WERI-Rb-1 (cell line): ENCODE measurements around the gene CACNG5.

ENCODE experiments used
- DNase-seq: peaks from one replicate; pipeline ENCODE4 v3.0.0-alpha.2; 2020
- H3K27ac ChIP-seq: fragments of 250-450 bp; sonication (Bioruptor Pico); 2 replicates; pipeline ENCODE4 v1.5.1; 2020; ENCODE audit warnings: mild to moderate bottlenecking, moderate library complexity
- H3K27me3 ChIP-seq: fragments of 250-450 bp; sonication (Bioruptor Pico); 2 replicates; pipeline ENCODE4 v1.5.1; 2021; ENCODE audit warnings: mild to moderate bottlenecking, low read depth, moderate library complexity; ENCODE audit not compliant: insufficient read depth, severe bottlenecking
- H3K36me3 ChIP-seq: fragments of 250-450 bp; sonication (Bioruptor Pico); 2 replicates; pipeline ENCODE4 v1.5.1; 2020; ENCODE audit warnings: mild to moderate bottlenecking, moderate library complexity
- H3K4me3 ChIP-seq: 2 replicates; pipeline ENCODE4 v1.5.1; 2011; ENCODE audit warnings: low read depth, mild to moderate bottlenecking, control low read depth, low read length
- H3K9me3 ChIP-seq: fragments of 250-450 bp; sonication (Bioruptor Pico); 2 replicates; pipeline ENCODE4 v1.5.1; 2021; ENCODE audit warnings: mild to moderate bottlenecking, moderate library complexity; ENCODE audit not compliant: severe bottlenecking
- CTCF ChIP-seq: IDR thresholded peaks from 2 replicates; pipeline ENCODE4 v1.5.1; 2011; ENCODE audit warnings: low read depth, mild to moderate bottlenecking, control low read depth, inconsistent platforms, low read length

The CACNG5 gene

DNA sequence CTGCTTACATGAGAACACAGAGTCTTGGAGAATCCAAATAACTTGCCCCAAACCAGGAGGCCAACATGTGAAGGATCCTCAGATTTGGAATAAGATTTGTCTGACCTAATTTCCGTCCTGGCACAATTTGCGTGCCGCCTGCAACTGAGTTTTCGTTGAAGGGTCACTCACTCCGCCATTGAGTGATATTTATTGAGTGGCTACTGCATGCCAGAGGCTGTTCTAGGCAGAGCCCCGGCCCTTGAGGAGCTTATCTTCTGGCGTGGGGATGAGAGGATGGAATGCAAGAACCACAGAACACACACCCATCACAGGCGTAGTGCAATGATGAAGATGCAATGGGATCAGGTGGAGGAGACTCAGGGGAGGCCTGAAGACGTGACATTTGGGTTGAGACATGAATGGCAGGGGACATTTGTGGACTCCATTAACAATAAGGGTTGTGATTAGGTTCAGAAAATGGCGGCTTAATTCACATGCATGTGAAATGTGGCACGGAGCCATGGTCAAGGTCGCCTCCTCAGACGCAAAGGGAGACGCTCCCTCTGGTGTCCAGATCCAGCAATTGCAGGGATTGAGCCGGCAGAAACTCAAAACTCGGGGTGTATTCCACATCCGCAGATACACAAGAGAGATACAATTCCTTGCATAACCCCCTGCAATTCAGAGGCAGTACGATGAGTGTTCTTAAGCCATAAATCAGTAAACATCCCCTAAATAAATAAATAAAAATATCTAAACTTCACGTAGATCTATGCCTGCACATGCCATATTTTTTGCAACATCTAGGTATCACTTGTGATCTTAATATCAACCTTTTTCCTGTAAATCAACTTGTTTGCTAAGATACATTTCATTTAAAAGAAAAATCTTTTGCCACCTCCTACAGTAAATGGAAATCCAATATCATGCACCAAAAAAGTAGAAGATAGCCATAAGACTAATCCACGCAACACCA, 71.7 kb downstream of the CACNG5 start:
- Histone ChIP-seq H3K4me3 (no peak overlapping the region), H3K27me3 (no peaks in the 10 kb centered on the region), H3K36me3 (no peaks in the 10 kb centered on the region), H3K27ac (no peak overlapping the region), H3K9me3 (no peaks in the 10 kb centered on the region)
- TF ChIP-seq CTCF, result peak; percentile 95
- DNase-seq, result peak; percentile 89

- H3K27ac ChIP-seq, result no peak overlapping the region
- no peak for DNase-seq
- no peak overlapping the region for H3K4me3 ChIP-seq
- TF ChIP-seq CTCF, result no peak
- no peaks in the 10 kb centered on the region for H3K36me3 ChIP-seq
- no peaks in the 10 kb centered on the region for H3K27me3 ChIP-seq
- no peaks in the 10 kb centered on the region for H3K9me3 ChIP-seq
Measured at GRCh38 chr17:66909804-66910373, 75.0 kb downstream of the CACNG5 start.

DNA sequence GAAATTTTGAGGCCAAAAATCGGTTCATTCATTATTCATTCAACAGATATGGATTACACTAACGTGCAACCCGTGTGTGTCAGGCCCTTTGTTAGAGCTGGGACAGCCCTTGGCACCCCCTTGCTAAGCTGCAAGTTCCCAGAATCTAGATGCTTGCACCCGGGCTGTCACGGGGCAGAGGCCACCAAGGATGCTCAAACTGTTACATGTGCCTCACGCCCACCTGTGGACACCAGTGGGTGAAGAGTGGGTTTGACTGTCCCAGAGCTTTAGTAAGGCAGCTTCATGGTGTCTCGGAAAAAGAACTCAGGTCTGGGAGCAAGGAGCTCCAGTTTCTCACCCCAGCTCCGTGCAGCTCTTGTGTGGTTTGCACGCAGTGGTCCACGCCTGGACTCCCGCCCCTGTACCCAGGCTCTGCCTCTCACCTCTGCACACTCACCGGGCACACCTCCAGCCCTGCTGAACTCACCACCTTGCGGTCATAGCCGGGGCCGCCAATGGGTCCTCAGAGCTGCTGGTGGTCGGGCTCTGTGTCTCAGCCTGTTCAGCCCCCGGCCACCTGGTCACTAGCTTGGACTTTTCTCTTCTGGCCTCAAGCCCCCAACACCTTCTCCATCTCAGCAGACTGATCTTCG, 75.9 kb downstream of the CACNG5 start:
- TF ChIP-seq CTCF, result no peak
- Histone ChIP-seq H3K4me3 (no peak overlapping the region), H3K27ac (no peak overlapping the region), H3K9me3 (no peaks in the 10 kb centered on the region), H3K27me3 (no peaks in the 10 kb centered on the region), H3K36me3 (no peaks in the 10 kb centered on the region)
- DNase-seq, result no peak

GRCh38 chr17:66915204-66915611, 80.3 kb downstream of the CACNG5 start:
- DNase-seq, result peak; percentile 69
- peaks cover 4% of the 10 kb centered on the region for H3K9me3 ChIP-seq
- peak; percentile 89 for TF ChIP-seq CTCF
- H3K4me3 ChIP-seq, result no peak overlapping the region
- H3K27me3 ChIP-seq, result no peaks in the 10 kb centered on the region
- H3K36me3 ChIP-seq, result no peaks in the 10 kb centered on the region
- H3K27ac ChIP-seq, result no peak overlapping the region

DNA sequence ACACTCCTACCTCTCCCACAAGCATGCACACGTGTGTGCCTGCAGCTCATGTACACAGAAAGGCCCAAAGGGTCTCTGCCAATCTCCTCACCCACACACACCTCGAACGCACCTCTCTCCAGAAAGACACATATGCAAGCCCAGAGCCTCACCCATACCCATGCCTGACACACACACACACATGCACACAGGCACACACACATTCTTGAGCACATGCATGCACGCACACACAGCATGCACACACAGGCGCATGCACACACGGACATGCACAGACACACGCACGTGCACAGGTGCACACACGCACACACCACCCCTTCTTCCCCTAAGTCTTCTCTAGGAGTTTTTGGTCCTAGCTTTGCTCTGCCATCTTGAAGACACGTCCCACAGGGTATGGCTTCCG, 80.9 kb downstream of the CACNG5 start:
- no peak for TF ChIP-seq CTCF
- Histone ChIP-seq H3K4me3 (no peak overlapping the region), H3K36me3 (no peaks in the 10 kb centered on the region), H3K27me3 (no peaks in the 10 kb centered on the region), H3K27ac (no peak overlapping the region), H3K9me3 (peaks cover 4% of the 10 kb centered on the region)
- DNase-seq, result no peak
